NCI-H2107 treated with DMSO at 0.1 percent for 48 hours (cell line): Measurements from ENCODE around the gene TESMIN.

Experiments
- DNase-seq: peaks from one replicate; lab custom pipeline; 2025; ENCODE audit not compliant: unreplicated experiment; lab: John Stamatoyannopoulos, UW

The TESMIN gene

GRCh38 chr11:68751331-68751856 lies at the start of gene TESMIN:
Gene TESMIN (minus strand): TSS chr11:68751520. CDS start chr11:68750660, 860 bp downstream.
- peak; percentile 46 for DNase-seq

GRCh38 chr11:68798221-68798813 lies 47.0 kb upstream of the TESMIN start:
- no peak for DNase-seq

- no peak for DNase-seq
Measured at GRCh38 chr11:68796801-68797200, 45.5 kb upstream of the TESMIN start.

- no peak for DNase-seq
Measured at GRCh38 chr11:68792400-68792966, 41.2 kb upstream of the TESMIN start.

GRCh38 chr11:68784653-68785052 lies 33.3 kb upstream of the TESMIN start:
- no peak for DNase-seq

GRCh38 chr11:68783216-68783821 lies 32.0 kb upstream of the TESMIN start:
- DNase-seq: no peak

GRCh38 chr11:68782711-68783110 lies 31.4 kb upstream of the TESMIN start:
- no peak for DNase-seq

GRCh38 chr11:68780829-68781228 lies 29.5 kb upstream of the TESMIN start:
- DNase-seq: no peak

- no peak for DNase-seq
Measured at GRCh38 chr11:68778205-68778604, 26.9 kb upstream of the TESMIN start.

- no peak for DNase-seq
Measured at GRCh38 chr11:68776442-68777235, 25.3 kb upstream of the TESMIN start.

GRCh38 chr11:68775951-68776388 lies 24.6 kb upstream of the TESMIN start:
- DNase-seq: no peak

GRCh38 chr11:68774194-68774585 lies 22.9 kb upstream of the TESMIN start:
- DNase-seq: no peak

- DNase-seq: no peak
Measured at GRCh38 chr11:68773521-68774193, 22.3 kb upstream of the TESMIN start.

GRCh38 chr11:68772936-68773335 lies 21.6 kb upstream of the TESMIN start:
- no peak for DNase-seq

- DNase-seq: no peak
Measured at GRCh38 chr11:68770781-68771180, 19.5 kb upstream of the TESMIN start.

- DNase-seq: no peak
Measured at GRCh38 chr11:68767672-68768071, 16.4 kb upstream of the TESMIN start.

- DNase-seq: no peak
Measured at GRCh38 chr11:68766786-68767185, 15.5 kb upstream of the TESMIN start.

GRCh38 chr11:68764746-68765145 lies 13.4 kb upstream of the TESMIN start:
- DNase-seq: no peak

- no peak for DNase-seq
Measured at GRCh38 chr11:68763926-68764657, 12.8 kb upstream of the TESMIN start.

- DNase-seq: no peak
Measured at GRCh38 chr11:68763181-68763721, 11.9 kb upstream of the TESMIN start.
